T-helper 2 cell (primary cell): ENCODE data around the gene TBC1D8.

Experiments
- DNase-seq, 5 experiments: peaks; one replicate each; pipeline versions ENCODE4 v3.0.0 to v3.0.0-alpha.2; 2012 to 2022

Gene TBC1D8

DNA sequence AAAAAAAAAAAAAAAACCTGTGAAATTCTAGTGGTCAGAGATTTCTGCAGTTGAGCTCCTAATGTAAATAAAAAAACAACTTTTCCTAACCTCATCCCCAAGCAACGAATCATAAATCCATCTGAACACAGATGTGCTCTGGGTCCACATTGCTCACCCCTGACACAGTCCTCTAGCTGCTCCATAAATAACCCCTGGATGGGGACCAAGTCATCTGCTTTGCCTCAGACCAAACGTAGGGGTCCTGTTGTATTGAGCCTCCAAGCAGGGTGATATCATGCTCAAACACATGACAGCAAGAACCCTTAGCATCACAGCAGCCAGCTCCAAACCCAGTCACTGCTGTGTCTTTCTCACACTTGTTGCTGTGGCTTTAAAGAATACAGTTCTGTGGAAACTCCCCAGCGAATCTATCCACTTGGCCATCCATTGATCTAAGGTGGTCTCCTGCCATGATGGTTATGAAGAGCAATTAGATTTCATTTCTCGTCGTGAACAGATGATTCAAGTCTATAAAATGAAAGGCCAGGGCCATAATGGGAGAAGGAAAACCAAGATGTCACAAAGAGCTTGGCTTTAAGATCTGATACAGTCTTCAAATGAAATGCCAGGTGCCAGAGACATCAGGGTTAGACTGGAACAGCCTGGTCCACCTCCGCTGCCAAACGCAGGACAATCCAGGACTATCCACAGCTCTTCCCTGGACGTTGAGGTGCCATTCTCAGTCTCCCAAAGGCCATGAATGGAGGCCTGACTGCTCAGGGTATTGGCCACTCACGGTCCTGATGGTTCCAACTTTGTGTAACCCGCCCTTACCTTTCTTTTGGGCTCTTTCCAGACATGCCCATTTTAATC is 39.0 kb downstream of the TBC1D8 start:
- no peak for DNase-seq

GRCh38 chr2:101111262-101111838 is 39.8 kb downstream of the TBC1D8 start:
- DNase-seq: no peak

DNA sequence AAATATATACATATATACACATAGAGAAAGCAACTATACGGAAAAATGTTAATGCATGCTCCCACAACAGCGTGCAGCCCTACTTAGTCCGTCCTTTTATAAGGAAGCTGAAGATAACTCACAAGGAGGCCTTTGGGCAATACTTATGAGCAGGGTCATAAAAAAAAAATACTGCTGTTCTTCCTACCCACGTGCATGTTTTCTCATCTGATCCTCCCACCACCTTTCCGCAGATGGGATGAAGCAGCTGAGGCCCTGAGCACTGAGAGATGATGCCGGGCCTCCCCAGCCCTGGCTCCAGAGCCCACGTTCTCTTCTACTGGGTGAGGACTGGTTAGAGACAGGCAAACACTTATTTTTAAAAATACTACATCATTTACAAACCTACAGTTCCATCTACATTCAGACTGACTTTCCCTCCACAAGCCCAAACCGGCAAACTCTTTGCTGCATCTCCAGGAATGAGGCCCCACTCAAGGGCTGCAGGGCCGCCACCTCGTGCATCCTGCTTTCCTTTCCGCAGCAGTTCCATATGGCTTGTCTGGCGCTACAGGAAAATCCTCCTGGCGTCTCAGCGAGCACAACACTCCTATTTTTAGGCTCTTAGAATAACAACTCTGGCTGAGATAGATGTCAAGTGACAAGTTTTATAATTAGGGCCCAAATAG is 41.6 kb downstream of the TBC1D8 start:
- DNase-seq: no peak

DNA sequence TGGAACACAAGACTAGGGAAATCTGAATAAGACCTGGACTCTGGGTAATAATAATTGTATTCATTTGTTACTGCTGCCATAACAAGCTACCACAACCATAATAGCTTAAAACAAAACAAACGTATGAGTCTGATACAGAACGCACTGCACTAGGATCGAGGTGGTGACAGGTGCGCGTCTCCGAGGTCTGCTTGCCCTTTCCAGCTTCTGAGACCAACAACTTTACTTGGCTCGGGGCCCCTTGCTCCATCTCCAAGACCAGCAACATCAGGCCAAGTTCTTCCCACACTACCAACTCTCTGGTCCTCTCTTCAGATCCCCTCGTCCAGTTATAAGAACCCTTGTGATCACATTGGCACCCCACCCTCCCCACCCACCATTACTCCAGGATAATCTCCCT is 42.8 kb downstream of the TBC1D8 start:
- DNase-seq: no peak

GRCh38 chr2:101107241-101107640 is 43.9 kb downstream of the TBC1D8 start:
- no peak for DNase-seq

DNA sequence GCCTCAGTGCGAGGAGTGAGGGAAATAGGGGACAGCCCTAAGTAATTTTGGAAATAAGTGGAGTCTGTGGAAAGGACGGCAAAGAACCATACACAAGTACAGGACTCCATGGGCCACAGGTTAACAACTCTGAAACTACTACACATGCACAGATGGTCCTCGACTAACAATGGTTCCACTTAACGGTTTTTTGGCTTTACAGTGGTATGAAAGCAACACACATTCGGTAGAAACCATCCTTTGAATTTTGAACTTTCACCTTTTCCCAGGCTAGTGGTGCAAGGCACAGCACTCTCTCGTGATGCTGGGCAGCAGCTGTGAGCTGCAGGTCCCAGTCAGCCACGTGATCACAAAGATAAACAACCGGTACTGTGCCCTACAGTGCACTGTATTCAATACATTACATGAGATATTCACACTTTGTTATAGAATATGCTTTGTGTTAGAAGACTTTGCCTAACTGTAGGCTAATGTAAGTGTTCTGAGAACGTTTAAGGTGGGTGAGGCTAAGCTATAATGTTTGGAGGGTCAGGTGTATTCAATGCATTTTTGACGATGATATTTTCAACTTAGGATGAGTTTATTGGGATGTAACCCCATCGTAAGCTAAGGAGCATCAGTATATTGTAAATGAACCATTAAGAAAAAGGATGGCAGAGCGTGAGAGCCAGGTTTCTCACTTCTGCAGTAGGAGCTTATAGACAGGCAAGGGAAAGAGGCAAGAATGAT is 44.6 kb downstream of the TBC1D8 start:
- DNase-seq: no peak

DNA sequence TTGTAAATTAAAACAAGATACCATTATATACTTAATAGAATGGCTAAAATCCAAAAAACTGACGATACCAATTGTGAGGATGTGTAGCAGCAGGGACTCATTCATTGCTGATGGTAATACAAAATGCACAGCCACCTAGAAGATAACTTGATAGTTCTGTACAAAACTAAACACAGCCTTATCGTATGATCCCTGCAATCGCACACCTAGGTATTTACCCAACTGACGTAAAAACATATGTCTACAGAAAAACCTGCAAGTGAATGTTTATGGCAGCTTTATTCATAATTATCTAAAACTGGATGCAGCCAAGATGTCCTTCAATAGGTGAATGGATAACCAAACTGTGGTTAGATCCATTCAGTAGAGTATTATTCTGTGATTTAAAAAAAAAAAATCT is 45.5 kb downstream of the TBC1D8 start:
- no peak for DNase-seq

DNA sequence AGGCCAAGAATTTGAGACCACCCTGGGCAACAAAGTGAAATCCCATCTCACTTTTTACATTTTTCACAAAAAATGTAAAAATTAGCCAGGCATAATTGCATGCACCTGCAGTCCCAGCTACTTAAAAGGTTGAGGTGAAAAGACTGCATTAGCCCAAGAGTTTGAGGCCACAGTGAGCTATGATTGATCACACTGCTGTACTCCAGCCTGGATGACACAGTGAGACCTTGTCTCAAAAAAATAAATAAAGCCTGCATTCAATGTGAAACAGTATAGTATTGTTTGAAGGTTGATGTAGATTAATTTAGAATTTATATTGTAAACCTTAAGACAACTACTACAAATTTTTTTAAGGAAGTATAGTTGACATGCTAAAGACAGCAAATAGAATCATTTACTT is 53.5 kb downstream of the TBC1D8 start:
- no peak for DNase-seq

DNA sequence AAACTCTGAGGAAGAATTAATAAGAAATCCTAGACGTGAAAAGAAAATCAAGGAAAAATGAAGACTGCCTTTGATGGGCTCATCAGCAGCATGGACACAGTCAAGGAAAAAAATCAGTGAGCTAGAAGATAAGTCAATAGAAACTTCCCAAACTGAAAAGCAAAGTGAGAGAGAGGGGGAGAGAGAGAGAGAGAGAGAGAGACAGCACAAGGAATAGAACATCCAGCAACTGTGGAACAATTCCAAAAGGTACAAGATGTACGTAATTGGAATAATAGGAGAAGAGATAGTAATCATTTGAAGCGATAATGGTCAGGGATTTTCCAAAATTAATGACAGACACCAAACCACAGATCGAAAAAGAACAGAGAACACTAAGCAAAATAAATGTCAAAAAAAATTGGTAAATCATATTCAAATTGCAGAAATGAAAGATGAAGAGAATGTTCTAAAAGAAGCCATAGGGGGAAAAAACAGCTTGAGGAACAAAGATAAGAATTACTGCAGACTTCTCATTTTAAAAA is 54.5 kb downstream of the TBC1D8 start:
- DNase-seq: no peak

DNA sequence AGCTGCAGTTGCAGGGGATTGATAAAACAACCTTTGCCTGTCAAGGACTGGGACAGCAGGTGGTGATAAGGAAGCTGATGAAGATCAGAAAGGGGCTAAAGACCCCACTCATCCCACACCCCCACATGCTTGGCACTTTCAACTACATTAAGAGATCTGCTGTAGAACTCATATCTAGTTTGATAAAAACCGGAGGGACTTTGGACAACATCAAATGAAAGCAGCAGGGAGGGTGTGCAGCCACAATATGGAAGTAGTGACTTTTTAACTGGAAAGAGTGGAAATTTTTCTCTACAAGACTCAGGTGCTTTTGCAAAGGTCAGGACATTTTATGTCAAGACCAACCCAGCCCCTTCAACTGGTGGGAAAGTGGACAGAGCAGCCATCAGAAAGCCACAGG is 56.8 kb downstream of the TBC1D8 start:
- DNase-seq: no peak

- no peak for DNase-seq
These were observed 61.0 kb downstream of the TBC1D8 start for GRCh38 chr2:101089942-101090799.

- no peak for DNase-seq
These were observed 61.8 kb downstream of the TBC1D8 start for GRCh38 chr2:101089419-101089818.

DNA sequence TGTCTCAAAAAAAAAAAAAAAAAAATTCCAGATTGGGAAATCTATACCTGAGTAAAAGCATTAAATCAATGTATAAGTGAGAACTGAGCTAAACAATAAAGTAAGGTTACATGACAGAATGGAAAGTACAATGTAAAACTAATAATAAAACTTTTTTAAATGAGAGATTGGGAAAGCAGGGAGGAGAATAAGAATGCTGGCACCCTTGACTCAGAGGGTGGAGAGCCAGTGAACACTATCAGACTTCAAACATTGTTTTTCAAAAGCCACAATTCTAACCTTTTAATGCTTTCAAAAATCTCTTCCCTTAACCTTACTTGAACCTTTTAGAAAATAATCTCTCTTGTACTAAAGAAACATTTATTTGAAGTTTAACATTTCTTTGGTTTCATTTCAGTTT is 63.5 kb downstream of the TBC1D8 start:
- no peak for DNase-seq

GRCh38 chr2:101083613-101084012 is 67.6 kb downstream of the TBC1D8 start:
- no peak for DNase-seq

- DNase-seq: no peak
These were observed 68.2 kb downstream of the TBC1D8 start for GRCh38 chr2:101082998-101083397.

GRCh38 chr2:101081375-101081907 is 69.7 kb downstream of the TBC1D8 start:
- DNase-seq: no peak

GRCh38 chr2:101080211-101081068 is 70.7 kb downstream of the TBC1D8 start:
- no peak for DNase-seq

DNA sequence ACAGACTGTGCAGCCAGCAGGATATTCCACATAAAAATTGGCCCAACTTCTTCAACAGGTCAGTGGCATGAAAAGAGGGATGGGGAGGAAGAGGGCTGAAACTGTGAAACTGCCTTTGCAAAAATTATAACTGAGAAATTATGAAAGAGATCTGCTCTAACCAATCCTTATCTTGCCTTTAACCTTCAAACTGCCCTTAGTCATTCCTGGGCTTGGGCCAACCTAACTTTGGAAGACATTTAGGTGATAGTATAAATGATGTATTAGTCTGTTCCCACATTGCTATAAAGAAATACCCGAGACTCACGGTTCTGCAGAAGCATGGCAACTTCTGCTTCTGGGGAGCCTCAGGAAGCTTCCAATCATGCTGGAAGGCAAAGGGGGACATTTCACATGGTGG is 74.6 kb downstream of the TBC1D8 start:
- no peak for DNase-seq

GRCh38 chr2:101064868-101065549 is 86.2 kb downstream of the TBC1D8 start:
- no peak for DNase-seq

GRCh38 chr2:101064505-101064867 is 86.7 kb downstream of the TBC1D8 start:
- no peak for DNase-seq
